ENCODE measurements around the gene PRUNE2.
"Not testable (repeated sequence)": the region's sequence is repeated elsewhere in the genome, so short reads cannot be mapped to it uniquely, and the experiment has no call there.

The PRUNE2 gene

DNA sequence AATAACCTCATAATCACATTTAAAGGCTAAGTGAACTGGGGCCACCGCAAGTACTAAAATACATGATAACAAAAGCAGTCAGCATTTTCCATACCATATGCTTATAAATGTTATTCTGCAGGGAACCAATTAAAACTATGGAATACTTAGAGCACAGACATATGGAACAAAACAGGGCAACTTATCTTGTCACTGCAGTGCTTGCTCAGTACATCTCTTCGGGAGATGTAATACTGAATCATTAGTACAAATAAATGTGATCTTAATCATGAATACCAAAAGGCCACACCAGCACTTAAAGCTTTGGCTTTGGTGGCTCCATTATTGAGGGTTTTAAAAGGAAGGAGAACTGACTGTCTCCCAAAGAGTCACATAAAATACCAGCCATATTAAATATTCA lies 32.1 kb downstream of the PRUNE2 start:
- no peak overlapping the region for H3K4me3 ChIP-seq (ENCODE audit: low read depth, low read length)
- no peak overlapping the region for H3K27ac ChIP-seq
- in situ Hi-C loops (cut with HindIII; ENCODE audit: low pct_ligation_motif_present, low sequenced_read_pairs), result no loop called here
- no peak for DNase-seq
- TF ChIP-seq CTCF (IDR thresholded peaks at IDR 0.05; ENCODE audit: low read depth, low read length, missing control alignments), result no peak
- no peaks in the 10 kb centered on the region for H3K36me3 ChIP-seq (replicated peaks)
- no peaks in the 10 kb centered on the region for H3K27me3 ChIP-seq (replicated peaks)

DNA sequence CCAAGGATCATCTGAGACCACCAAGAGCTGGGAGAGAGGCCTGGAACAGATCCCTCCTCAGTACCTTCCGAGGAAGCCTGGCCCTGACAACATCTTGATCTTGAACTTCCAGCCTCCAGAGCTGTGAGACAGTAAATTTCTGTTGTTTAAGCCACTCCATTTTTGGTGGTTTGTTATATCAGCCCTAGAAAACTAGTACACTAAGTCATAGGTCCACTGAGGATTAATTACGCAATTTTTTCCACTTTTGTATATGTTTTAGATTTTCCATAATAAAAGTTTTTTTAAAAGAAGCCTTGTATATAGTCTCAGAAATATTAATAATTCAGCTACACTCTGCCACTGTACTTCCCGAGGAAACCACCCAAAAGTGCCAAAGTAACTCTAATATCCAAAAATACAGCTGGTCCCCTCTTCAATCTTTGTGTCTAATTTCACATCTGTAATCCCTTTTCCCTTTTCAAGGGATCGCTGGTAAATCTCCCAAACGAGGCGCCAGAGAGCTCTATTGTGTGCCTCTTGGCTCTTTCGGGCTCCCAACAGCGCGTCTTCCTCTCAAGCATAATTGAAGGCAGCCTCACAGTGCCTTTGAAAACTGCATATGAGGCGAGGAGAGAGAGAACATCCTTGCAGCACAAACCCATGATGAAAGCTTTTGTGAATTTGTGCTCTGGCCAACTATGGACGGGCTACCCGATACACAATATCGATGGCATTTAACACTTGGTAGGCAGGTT lies 32.7 kb downstream of the PRUNE2 start:
- no peak overlapping the region for H3K4me3 ChIP-seq (ENCODE audit: low read depth, low read length)
- H3K27me3 ChIP-seq (replicated peaks), result no peaks in the 10 kb centered on the region
- in situ Hi-C loops (cut with HindIII; ENCODE audit: low pct_ligation_motif_present, low sequenced_read_pairs), result no loop called here
- H3K27ac ChIP-seq, result no peak overlapping the region
- H3K36me3 ChIP-seq (replicated peaks), result no peaks in the 10 kb centered on the region
- no peak for TF ChIP-seq CTCF (IDR thresholded peaks at IDR 0.05; ENCODE audit: low read depth, low read length, missing control alignments)
- DNase-seq, result no peak

DNA sequence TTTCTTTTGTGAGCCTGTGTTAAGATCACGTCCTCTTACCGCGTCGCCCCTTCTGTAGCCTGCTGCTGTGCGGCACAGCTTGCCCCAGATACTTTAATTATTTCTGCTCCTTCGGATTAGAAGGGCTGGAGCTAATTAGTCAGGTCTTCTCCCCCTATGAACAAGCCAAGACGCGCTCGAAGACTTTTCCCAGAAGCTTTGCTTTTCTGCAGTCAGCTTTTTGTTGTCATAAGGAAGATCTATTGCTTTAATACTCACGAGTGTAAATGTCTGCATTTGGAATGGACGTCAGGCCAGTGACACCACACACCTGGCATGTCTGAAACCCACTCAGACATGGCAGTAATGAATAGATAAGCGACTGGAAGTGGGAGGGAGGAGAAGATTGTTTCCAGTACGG lies 37.0 kb downstream of the PRUNE2 start:
- in situ Hi-C loops (cut with HindIII; ENCODE audit: low pct_ligation_motif_present, low sequenced_read_pairs), result no loop called here
- no peak for TF ChIP-seq CTCF (IDR thresholded peaks at IDR 0.05; ENCODE audit: low read depth, low read length, missing control alignments)
- H3K4me3 ChIP-seq (ENCODE audit: low read depth, low read length), result no peak overlapping the region
- H3K27me3 ChIP-seq (replicated peaks), result no peaks in the 10 kb centered on the region
- no peak overlapping the region for H3K27ac ChIP-seq
- H3K36me3 ChIP-seq (replicated peaks), result no peaks in the 10 kb centered on the region
- DNase-seq, result no peak

DNA sequence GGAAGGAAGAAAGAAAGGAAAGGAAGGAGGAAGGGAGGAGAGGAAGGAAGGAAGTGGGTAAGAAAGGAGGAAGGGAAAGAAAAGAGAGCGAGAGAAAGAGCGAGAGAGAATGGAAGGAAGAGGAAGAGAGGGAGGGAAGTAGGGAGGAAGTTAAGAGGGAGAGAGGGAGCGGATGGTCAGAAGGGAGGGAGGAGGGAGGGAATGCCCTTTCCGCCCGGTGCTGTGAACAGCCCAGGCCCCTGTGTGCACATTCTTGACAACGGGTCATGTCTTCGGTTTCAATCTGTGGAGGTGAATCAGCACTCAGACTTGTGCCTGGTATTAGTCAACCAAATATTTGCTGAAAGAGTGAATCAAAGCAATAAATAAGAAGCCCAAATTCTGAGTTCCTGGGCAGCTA lies 39.2 kb downstream of the PRUNE2 start:
- in situ Hi-C loops (cut with HindIII; ENCODE audit: low pct_ligation_motif_present, low sequenced_read_pairs), result no loop called here
- DNase-seq, result peak; percentile 83
- no peaks in the 10 kb centered on the region for H3K27me3 ChIP-seq (replicated peaks)
- no peaks in the 10 kb centered on the region for H3K36me3 ChIP-seq (replicated peaks)
- no peak overlapping the region for H3K4me3 ChIP-seq (ENCODE audit: low read depth, low read length)
- no peak for TF ChIP-seq CTCF (IDR thresholded peaks at IDR 0.05; ENCODE audit: low read depth, low read length, missing control alignments)
- H3K27ac ChIP-seq, result peak overlapping the region; percentile 43

GRCh38 chr9:76863832-76864231 lies 42.1 kb downstream of the PRUNE2 start:
- DNase-seq, result no peak
- no peak overlapping the region for H3K4me3 ChIP-seq (ENCODE audit: low read depth, low read length)
- no peak for TF ChIP-seq CTCF (IDR thresholded peaks at IDR 0.05; ENCODE audit: low read depth, low read length, missing control alignments)
- H3K27ac ChIP-seq, result no peak overlapping the region
- no peaks in the 10 kb centered on the region for H3K27me3 ChIP-seq (replicated peaks)
- H3K36me3 ChIP-seq (replicated peaks), result no peaks in the 10 kb centered on the region
- in situ Hi-C loops (cut with HindIII; ENCODE audit: low pct_ligation_motif_present, low sequenced_read_pairs), result no loop called here

- in situ Hi-C loops (cut with HindIII; ENCODE audit: low pct_ligation_motif_present, low sequenced_read_pairs), result no loop called here
Measured at GRCh38 chr9:76859860-76860259, 46.1 kb downstream of the PRUNE2 start.

GRCh38 chr9:76858248-76858647 lies 47.7 kb downstream of the PRUNE2 start:
- H3K4me3 ChIP-seq (ENCODE audit: low read depth, low read length); DNase-seq; H3K27me3 ChIP-seq (replicated peaks); H3K36me3 ChIP-seq (replicated peaks); H3K27ac ChIP-seq; in situ Hi-C loops (cut with HindIII; ENCODE audit: low pct_ligation_motif_present, low sequenced_read_pairs): not testable (repeated sequence)

More at GRCh38 chr9:76859860-76860259, 46.1 kb downstream of the PRUNE2 start:
- no peaks in the 10 kb centered on the region for H3K36me3 ChIP-seq (replicated peaks)
- TF ChIP-seq CTCF (IDR thresholded peaks at IDR 0.05; ENCODE audit: low read depth, low read length, missing control alignments), result no peak
- H3K27ac ChIP-seq, result no peak overlapping the region
- no peak for DNase-seq
- H3K4me3 ChIP-seq (ENCODE audit: low read depth, low read length), result no peak overlapping the region
- H3K27me3 ChIP-seq (replicated peaks), result no peaks in the 10 kb centered on the region
